Caco-2 (cell line): ENCODE data around the gene CEACAM20. TPM values are rescaled to one million over a fixed set of nuclear protein-coding genes. Genes with fewer than 3 reads are reported as not detected.

ENCODE experiments used
- BruUV-seq: library from RNA; stranded (reverse); fragments of 400-500 nt; replicated peaks from 2 replicates; lab custom pipeline; 2021; lab: Mats Ljungman, UMichigan
- CTCF ChIA-PET: fragments of 300-600 bp; sonication (Branson Sonifier 250); formaldehyde crosslinking; loops from one replicate; lab custom pipeline; 2022; ENCODE audit warnings: antibody characterized with exemption; lab: Charles Lee
- POLR2A ChIA-PET: fragments of 300-600 bp; sonication (Branson Sonifier 250); formaldehyde crosslinking; loops from one replicate; lab custom pipeline; 2022; ENCODE audit warnings: antibody characterized with exemption; lab: Charles Lee
- DNase-seq, 2 experiments: peaks; one replicate each; pipeline versions ENCODE4 v3.0.0 to v3.0.0-alpha.2; 2020 to 2022
- H3K27me3 ChIP-seq: replicated peaks from 2 replicates; pipeline ENCODE4 v1.6.0; 2011; ENCODE audit warnings: low read length; ENCODE audit not compliant: control insufficient read depth, insufficient read depth
- H3K36me3 ChIP-seq: 2 replicates; pipeline ENCODE4 v1.5.1; 2011; ENCODE audit warnings: low read length; ENCODE audit not compliant: control insufficient read depth, insufficient read depth
- H3K4me1 ChIP-seq: fragments of 250-450 bp; sonication (Bioruptor Pico); 2 replicates; pipeline ENCODE4 v1.5.1; 2020; ENCODE audit warnings: mild to moderate bottlenecking
- H3K4me3 ChIP-seq: 2 replicates; pipeline ENCODE4 v1.5.1; 2011; ENCODE audit warnings: low read depth, mild to moderate bottlenecking, control low read depth, low read length
- H3K9me3 ChIP-seq: fragments of 250-450 bp; sonication (Bioruptor Pico); 2 replicates; pipeline ENCODE4 v1.5.1; 2020; ENCODE audit warnings: mild to moderate bottlenecking, moderate library complexity
- H3K27ac Mint-ChIP-seq: one replicate; pipeline ENCODE4 v1.8.0; 2022; ENCODE audit warnings: mixed read lengths; ENCODE audit not compliant: unreplicated experiment
- H3K27me3 Mint-ChIP-seq: one replicate; pipeline ENCODE4 v1.8.0; 2022; ENCODE audit warnings: mixed read lengths; ENCODE audit not compliant: insufficient read depth, unreplicated experiment
- H3K36me3 Mint-ChIP-seq: one replicate; pipeline ENCODE4 v1.8.0; 2022; ENCODE audit warnings: mild to moderate bottlenecking, mixed read lengths; ENCODE audit not compliant: insufficient read depth, unreplicated experiment
- H3K4me1 Mint-ChIP-seq: one replicate; pipeline ENCODE4 v1.8.0; 2022; ENCODE audit warnings: low read depth, mixed read lengths; ENCODE audit not compliant: unreplicated experiment
- H3K4me3 Mint-ChIP-seq: one replicate; pipeline ENCODE4 v1.8.0; 2022; ENCODE audit warnings: mild to moderate bottlenecking, moderate library complexity, mixed read lengths; ENCODE audit not compliant: unreplicated experiment
- H3K9me3 Mint-ChIP-seq: one replicate; pipeline ENCODE4 v1.8.0; 2022; ENCODE audit warnings: mixed read lengths; ENCODE audit not compliant: unreplicated experiment
- intact Hi-C: fragments of 100-400 bp; cut with micrococcal nuclease; formaldehyde crosslinking; loops from one replicate; pipeline ENCODE4 v1.10.0; 2022; ENCODE audit not compliant: unreplicated experiment
- total RNA-seq: library from RNA; stranded (reverse); gene quantifications from 2 replicates; pipeline ENCODE4 v1.2.3, GENCODE V29; 2022
- TF ChIP-seq, protein P1 (sequence below), 2 experiments: fragments of 200-600 bp in 1 of 2; IDR thresholded peaks; 1 replicate in 1 of 2; 2 replicates in 1 of 2; pipeline versions ENCODE4 v1.5.1 to v1.8.0; 2011 to 2022; ENCODE audit warnings: antibody characterized with exemption in 1 of 2, control low read depth in 1 of 2, inconsistent platforms in 1 of 2, low read depth in 1 of 2, low read length in 1 of 2, mild to moderate bottlenecking in 1 of 2, moderate library complexity in 1 of 2; ENCODE audit not compliant: insufficient read depth in 1 of 2, severe bottlenecking in 1 of 2, unreplicated experiment in 1 of 2

Gene CEACAM20
- total RNA-seq, 1 experiment from 2014 or later = not detected

DNA sequence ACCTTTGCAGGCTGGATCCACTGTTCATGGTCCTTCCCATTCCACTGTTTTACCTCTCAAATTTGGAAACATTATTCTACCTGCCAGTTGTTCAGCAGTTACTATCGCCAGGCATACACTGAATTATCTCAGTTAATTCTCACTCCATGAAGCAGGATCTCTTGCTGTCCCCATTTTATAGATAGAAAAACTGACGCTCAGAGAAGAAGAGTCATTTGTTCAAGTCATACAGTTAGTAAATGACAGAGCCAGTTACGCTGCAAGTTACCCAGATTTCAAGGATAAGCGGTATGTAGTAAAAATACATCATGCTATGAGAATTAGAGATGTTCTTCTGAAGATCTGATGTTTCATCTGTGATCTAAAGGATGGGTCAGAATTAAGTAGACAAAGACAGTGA is 43.7 kb upstream of the CEACAM20 start:
- BruUV-seq = no TSS peak
- DNase-seq = no peak
- no peaks in the 10 kb centered on the region for H3K36me3 Mint-ChIP-seq
- Histone ChIP-seq H3K36me3 (no peaks in the 10 kb centered on the region), H3K27me3 (no peaks in the 10 kb centered on the region), H3K4me1 (peaks cover 27% of the 10 kb centered on the region), H3K4me3 (no peak overlapping the region), H3K9me3 (no peaks in the 10 kb centered on the region)
- TF ChIP-seq, protein P1, sequence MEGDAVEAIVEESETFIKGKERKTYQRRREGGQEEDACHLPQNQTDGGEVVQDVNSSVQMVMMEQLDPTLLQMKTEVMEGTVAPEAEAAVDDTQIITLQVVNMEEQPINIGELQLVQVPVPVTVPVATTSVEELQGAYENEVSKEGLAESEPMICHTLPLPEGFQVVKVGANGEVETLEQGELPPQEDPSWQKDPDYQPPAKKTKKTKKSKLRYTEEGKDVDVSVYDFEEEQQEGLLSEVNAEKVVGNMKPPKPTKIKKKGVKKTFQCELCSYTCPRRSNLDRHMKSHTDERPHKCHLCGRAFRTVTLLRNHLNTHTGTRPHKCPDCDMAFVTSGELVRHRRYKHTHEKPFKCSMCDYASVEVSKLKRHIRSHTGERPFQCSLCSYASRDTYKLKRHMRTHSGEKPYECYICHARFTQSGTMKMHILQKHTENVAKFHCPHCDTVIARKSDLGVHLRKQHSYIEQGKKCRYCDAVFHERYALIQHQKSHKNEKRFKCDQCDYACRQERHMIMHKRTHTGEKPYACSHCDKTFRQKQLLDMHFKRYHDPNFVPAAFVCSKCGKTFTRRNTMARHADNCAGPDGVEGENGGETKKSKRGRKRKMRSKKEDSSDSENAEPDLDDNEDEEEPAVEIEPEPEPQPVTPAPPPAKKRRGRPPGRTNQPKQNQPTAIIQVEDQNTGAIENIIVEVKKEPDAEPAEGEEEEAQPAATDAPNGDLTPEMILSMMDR (IDR thresholded peaks at IDR 0.05; ENCODE audit: insufficient read depth in 1 of 2, low read depth in 1 of 2, low read length in 1 of 2, severe bottlenecking in 1 of 2, unreplicated experiment in 1 of 2) = no peak
- H3K4me3 Mint-ChIP-seq = no peak overlapping the region
- CTCF ChIA-PET = interaction anchor here (0.6 kb wide), 1 partner anchor 31 kb away, joined by 3 read pairs; no protein-coding TSS in a partner anchor
- intact Hi-C loops = loop anchor here (5.0 kb wide), 1 partner anchor 61 kb away; no protein-coding TSS in a partner anchor
- peaks cover 35% of the 10 kb centered on the region for H3K4me1 Mint-ChIP-seq
- POLR2A ChIA-PET = no interaction called here
- H3K27ac Mint-ChIP-seq = no peak overlapping the region
- no peaks in the 10 kb centered on the region for H3K27me3 Mint-ChIP-seq
- no peaks in the 10 kb centered on the region for H3K9me3 Mint-ChIP-seq

DNA sequence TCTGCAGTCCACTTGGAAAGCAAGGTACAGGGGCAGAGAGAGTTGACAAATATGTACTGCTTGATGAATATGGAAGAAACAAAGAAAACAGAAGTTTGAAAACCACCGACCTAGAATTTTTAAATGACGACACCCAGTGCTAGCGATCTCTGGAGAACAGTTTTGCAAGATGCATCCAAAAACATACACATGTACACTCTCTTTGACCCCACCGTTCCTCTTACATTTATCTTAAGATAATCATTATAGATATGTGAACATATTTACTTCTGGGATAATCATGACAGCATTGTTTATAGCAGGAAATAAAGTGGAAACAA is 43.1 kb upstream of the CEACAM20 start:
- Histone ChIP-seq H3K4me1 (peaks cover 31% of the 10 kb centered on the region), H3K36me3 (no peaks in the 10 kb centered on the region), H3K27me3 (no peaks in the 10 kb centered on the region), H3K4me3 (no peak overlapping the region), H3K9me3 (no peaks in the 10 kb centered on the region)
- Mint-ChIP-seq H3K36me3 (no peaks in the 10 kb centered on the region), H3K27me3 (no peaks in the 10 kb centered on the region), H3K9me3 (no peaks in the 10 kb centered on the region), H3K27ac (no peak overlapping the region), H3K4me3 (peak overlapping the region; percentile 16), H3K4me1 (peaks cover 35% of the 10 kb centered on the region)
- ChIA-PET POLR2A (interaction anchor here (0.5 to 0.6 kb wide), 2 partner anchors 100 to 402 kb away, joined by 3 read pairs; no protein-coding TSS in a partner anchor), CTCF (interaction anchor here (0.5 to 2.4 kb wide), 8 partner anchors 17 to 198 kb away, joined by 3 to 34 read pairs (median 6); partner anchors contain the start of genes PVR and ZNF180)
- TF ChIP-seq, protein P1 (IDR thresholded peaks at IDR 0.05; ENCODE audit: insufficient read depth in 1 of 2, low read depth in 1 of 2, low read length in 1 of 2, severe bottlenecking in 1 of 2, unreplicated experiment in 1 of 2) = no peak
- no TSS peak for BruUV-seq
- intact Hi-C loops = loop anchor here (1.0 to 5.0 kb wide), 2 partner anchors 60 to 198 kb away; no protein-coding TSS in a partner anchor
- no peak for DNase-seq

DNA sequence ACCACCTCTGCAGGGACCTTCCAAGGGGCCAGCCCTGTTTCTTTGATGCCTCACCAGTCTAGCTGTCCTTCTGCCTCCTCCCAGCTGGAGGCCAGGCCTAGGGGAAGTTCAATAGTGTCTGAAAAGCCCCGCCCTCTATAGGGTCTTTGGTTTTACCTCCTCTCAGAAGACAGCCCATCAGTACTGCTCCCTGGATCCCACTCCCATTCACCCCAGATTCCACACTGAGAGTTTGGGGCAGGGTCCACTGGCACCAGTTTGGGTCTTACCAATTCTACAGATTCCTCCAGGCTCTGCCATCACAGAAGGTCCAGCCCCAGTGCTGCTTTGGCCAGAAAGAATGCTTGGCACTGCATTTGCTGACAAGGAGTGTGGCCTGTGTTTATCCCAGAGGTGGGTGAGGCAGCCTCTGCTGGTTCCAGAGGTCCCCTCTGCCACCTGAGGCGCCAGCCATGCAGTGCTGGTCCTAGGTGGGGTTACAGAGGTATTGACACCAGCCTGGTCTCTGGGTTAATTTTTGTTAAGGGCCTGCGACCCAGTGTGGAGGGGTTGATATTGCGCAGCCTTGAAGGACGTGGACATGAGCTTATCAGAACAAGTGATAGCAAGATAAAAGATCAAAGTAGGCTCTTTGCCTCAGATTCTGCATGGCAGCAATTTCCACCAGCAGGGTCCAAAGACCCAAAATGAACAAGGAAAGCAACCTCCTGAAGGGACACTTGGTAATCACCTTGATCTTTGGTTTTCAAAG is 42.5 kb upstream of the CEACAM20 start:
- no peak overlapping the region for H3K4me3 ChIP-seq
- H3K36me3 ChIP-seq = no peaks in the 10 kb centered on the region
- peaks cover 39% of the 10 kb centered on the region for H3K4me1 Mint-ChIP-seq
- intact Hi-C loops = loop anchor here (1.0 to 5.0 kb wide), 2 partner anchors 60 to 198 kb away; no protein-coding TSS in a partner anchor
- ChIA-PET CTCF (interaction anchor here (0.5 to 2.4 kb wide), 15 partner anchors 11 to 198 kb away, joined by 3 to 34 read pairs (median 7); partner anchors contain the start of genes PVR and ZNF180), POLR2A (interaction anchor here (0.5 to 0.6 kb wide), 2 partner anchors 101 to 402 kb away, joined by 3 read pairs; no protein-coding TSS in a partner anchor)
- H3K27me3 ChIP-seq = no peaks in the 10 kb centered on the region
- H3K36me3 Mint-ChIP-seq = no peaks in the 10 kb centered on the region
- TF ChIP-seq, protein P1 (IDR thresholded peaks at IDR 0.05; ENCODE audit: insufficient read depth in 1 of 2, low read depth in 1 of 2, low read length in 1 of 2, severe bottlenecking in 1 of 2, unreplicated experiment in 1 of 2) = no peak
- no TSS peak for BruUV-seq
- no peaks in the 10 kb centered on the region for H3K27me3 Mint-ChIP-seq
- peaks cover 36% of the 10 kb centered on the region for H3K4me1 ChIP-seq
- H3K9me3 Mint-ChIP-seq = no peaks in the 10 kb centered on the region
- peak overlapping the region; percentile 16 for H3K4me3 Mint-ChIP-seq
- peak; percentile 52 to 65 for DNase-seq
- no peak overlapping the region for H3K27ac Mint-ChIP-seq
- H3K9me3 ChIP-seq = no peaks in the 10 kb centered on the region
